Type B pancreatic cell (in vitro differentiated cells): ENCODE measurements around the gene EMX1. TPM values are rescaled to one million over a fixed set of nuclear protein-coding genes. Genes with fewer than 3 reads are reported as not detected.

Experiments used
- DNase-seq: peaks from one replicate; pipeline ENCODE4 v3.0.0; 2021; ENCODE audit warnings: mixed read lengths; ENCODE audit not compliant: unreplicated experiment; ENCODE audit errors: extremely low spot score
- H3K27ac Mint-ChIP-seq: 2 replicates; pipeline ENCODE4 v1.8.0; 2021; ENCODE audit warnings: mild to moderate bottlenecking, mixed read lengths
- H3K27me3 Mint-ChIP-seq: 2 replicates; pipeline ENCODE4 v1.8.0; 2021; ENCODE audit warnings: mixed read lengths
- H3K36me3 Mint-ChIP-seq: 2 replicates; pipeline ENCODE4 v1.8.0; 2021; ENCODE audit warnings: mixed read lengths
- H3K4me1 Mint-ChIP-seq: one replicate; pipeline ENCODE4 v1.8.0; 2021; ENCODE audit warnings: mixed read lengths; ENCODE audit not compliant: unreplicated experiment
- H3K4me3 Mint-ChIP-seq: 2 replicates; pipeline ENCODE4 v1.8.0; 2021; ENCODE audit warnings: mild to moderate bottlenecking, mixed read lengths
- H3K9me3 Mint-ChIP-seq: 2 replicates; pipeline ENCODE4 v1.8.0; 2021; ENCODE audit warnings: mixed read lengths
- total RNA-seq: library from RNA; stranded (reverse); gene quantifications from 2 replicates; pipeline ENCODE4 v1.2.1, GENCODE V29; 2021; ENCODE audit warnings: low replicate concordance
- TF ChIP-seq, protein P1 (sequence below): fragments of 200-600 bp; sonication (generic); conservative IDR thresholded peaks from 2 replicates; pipeline ENCODE4 v1.5.0; 2021; ENCODE audit warnings: antibody characterized with exemption, mild to moderate bottlenecking

Gene EMX1
- total RNA-seq, 1 donor from 2014 or later: 0.97 TPM

GRCh38 chr2:72956936-72957335, 39.6 kb downstream of the EMX1 start:
- no peak overlapping the region for H3K4me3 Mint-ChIP-seq
- H3K9me3 Mint-ChIP-seq: no peaks in the 10 kb centered on the region
- no peak for DNase-seq
- TF ChIP-seq, protein P1, sequence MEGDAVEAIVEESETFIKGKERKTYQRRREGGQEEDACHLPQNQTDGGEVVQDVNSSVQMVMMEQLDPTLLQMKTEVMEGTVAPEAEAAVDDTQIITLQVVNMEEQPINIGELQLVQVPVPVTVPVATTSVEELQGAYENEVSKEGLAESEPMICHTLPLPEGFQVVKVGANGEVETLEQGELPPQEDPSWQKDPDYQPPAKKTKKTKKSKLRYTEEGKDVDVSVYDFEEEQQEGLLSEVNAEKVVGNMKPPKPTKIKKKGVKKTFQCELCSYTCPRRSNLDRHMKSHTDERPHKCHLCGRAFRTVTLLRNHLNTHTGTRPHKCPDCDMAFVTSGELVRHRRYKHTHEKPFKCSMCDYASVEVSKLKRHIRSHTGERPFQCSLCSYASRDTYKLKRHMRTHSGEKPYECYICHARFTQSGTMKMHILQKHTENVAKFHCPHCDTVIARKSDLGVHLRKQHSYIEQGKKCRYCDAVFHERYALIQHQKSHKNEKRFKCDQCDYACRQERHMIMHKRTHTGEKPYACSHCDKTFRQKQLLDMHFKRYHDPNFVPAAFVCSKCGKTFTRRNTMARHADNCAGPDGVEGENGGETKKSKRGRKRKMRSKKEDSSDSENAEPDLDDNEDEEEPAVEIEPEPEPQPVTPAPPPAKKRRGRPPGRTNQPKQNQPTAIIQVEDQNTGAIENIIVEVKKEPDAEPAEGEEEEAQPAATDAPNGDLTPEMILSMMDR: no peak
- peaks cover 6% of the 10 kb centered on the region for H3K36me3 Mint-ChIP-seq
- peak overlapping the region; percentile 17 for H3K27ac Mint-ChIP-seq
- peaks cover 4% of the 10 kb centered on the region for H3K27me3 Mint-ChIP-seq
- peaks cover 6% of the 10 kb centered on the region for H3K4me1 Mint-ChIP-seq

- H3K4me3 Mint-ChIP-seq: no peak overlapping the region
- DNase-seq: no peak
- TF ChIP-seq, protein P1: no peak
- peaks cover 10% of the 10 kb centered on the region for H3K4me1 Mint-ChIP-seq
- H3K9me3 Mint-ChIP-seq: no peaks in the 10 kb centered on the region
- H3K27ac Mint-ChIP-seq: no peak overlapping the region
- peaks cover 4% of the 10 kb centered on the region for H3K27me3 Mint-ChIP-seq
- H3K36me3 Mint-ChIP-seq: peaks cover 6% of the 10 kb centered on the region
Measured at GRCh38 chr2:72958542-72959385, 41.4 kb downstream of the EMX1 start.

DNA sequence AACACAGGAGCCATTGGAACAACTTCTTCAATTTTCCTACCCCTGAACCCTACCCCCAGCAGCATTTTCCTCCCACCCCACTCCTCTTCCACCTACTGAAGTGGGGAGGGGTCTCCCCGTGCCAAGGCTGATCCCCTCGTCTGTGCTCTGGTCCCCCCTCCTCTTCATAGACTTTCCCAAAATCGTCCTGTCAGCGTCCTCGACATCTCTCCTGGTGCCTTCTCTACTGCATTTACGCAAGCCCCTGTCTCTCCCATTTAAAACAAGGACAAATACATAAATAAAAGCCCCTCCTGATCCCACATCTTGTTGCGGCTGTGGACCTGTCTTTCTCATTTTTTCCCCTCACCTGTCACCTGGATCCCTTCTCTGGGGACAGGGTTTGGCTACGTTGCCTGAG, 42.2 kb downstream of the EMX1 start:
- DNase-seq: no peak
- no peaks in the 10 kb centered on the region for H3K9me3 Mint-ChIP-seq
- H3K36me3 Mint-ChIP-seq: peaks cover 6% of the 10 kb centered on the region
- no peak overlapping the region for H3K4me3 Mint-ChIP-seq
- TF ChIP-seq, protein P1: no peak
- H3K4me1 Mint-ChIP-seq: peaks cover 10% of the 10 kb centered on the region
- H3K27ac Mint-ChIP-seq: no peak overlapping the region
- peaks cover 4% of the 10 kb centered on the region for H3K27me3 Mint-ChIP-seq

- Mint-ChIP-seq H3K36me3 (peaks cover 6% of the 10 kb centered on the region), H3K27ac (no peak overlapping the region), H3K27me3 (peaks cover 4% of the 10 kb centered on the region), H3K4me3 (no peak overlapping the region), H3K4me1 (peaks cover 7% of the 10 kb centered on the region), H3K9me3 (no peaks in the 10 kb centered on the region)
- DNase-seq: no peak
- TF ChIP-seq, protein P1: no peak
Measured at GRCh38 chr2:72959995-72960981, 43.0 kb downstream of the EMX1 start.

- Mint-ChIP-seq H3K4me3 (no peak overlapping the region), H3K27me3 (peaks cover 4% of the 10 kb centered on the region), H3K36me3 (peaks cover 6% of the 10 kb centered on the region), H3K4me1 (peaks cover 5% of the 10 kb centered on the region), H3K9me3 (no peaks in the 10 kb centered on the region), H3K27ac (no peak overlapping the region)
- TF ChIP-seq, protein P1: no peak
- DNase-seq: no peak
Measured at GRCh38 chr2:72961036-72961720, 43.9 kb downstream of the EMX1 start.
